Measurements from ENCODE around the gene PPP1R12A. TPM values are rescaled to one million over a fixed set of nuclear protein-coding genes. Genes with fewer than 3 reads are reported as not detected.
"Not testable (repeated sequence)": the region's sequence is repeated elsewhere in the genome, so short reads cannot be mapped to it uniquely, and the experiment has no call there.

PPP1R12A gene
- 112 TPM for polyA plus RNA-seq (ENCODE audit: insufficient read length)
- long read RNA-seq, donor 1, partial matches to known transcripts, result 24 of 31 reads
- long read RNA-seq, donor 1, other reads (novel, unspliced or antisense), result 0 of 31 reads
- long read RNA-seq, donor 2, transcript PPP1R12A-212 (3 exons, 443 nt), result major isoform, 6 of 30 reads
- long read RNA-seq, donor 2, partial matches to known transcripts, result 24 of 30 reads
- long read RNA-seq, donor 2, other reads (novel, unspliced or antisense), result 0 of 30 reads
- long read RNA-seq, donor 3, partial matches to known transcripts, result 17 of 24 reads
- long read RNA-seq, donor 3, other reads (novel, unspliced or antisense), result 0 of 24 reads
- long read RNA-seq, donor 4, partial matches to known transcripts, result 0 of 1 reads
- long read RNA-seq, donor 4, other reads (novel, unspliced or antisense), result 0 of 1 reads
- long read RNA-seq, donor 5, partial matches to known transcripts, result 33 of 36 reads
- long read RNA-seq, donor 5, other reads (novel, unspliced or antisense), result 0 of 36 reads
- long read RNA-seq, donor 6, partial matches to known transcripts, result 14 of 18 reads
- long read RNA-seq, donor 6, other reads (novel, unspliced or antisense), result 0 of 18 reads
- long read RNA-seq, donor 7, transcript PPP1R12A-212 (3 exons, 443 nt), result major isoform, 6 of 42 reads
- long read RNA-seq, donor 7, partial matches to known transcripts, result 32 of 42 reads
- long read RNA-seq, donor 7, other reads (novel, unspliced or antisense), result 0 of 42 reads
- long read RNA-seq, donor 8, partial matches to known transcripts, result 6 of 8 reads
- long read RNA-seq, donor 8, other reads (novel, unspliced or antisense), result 0 of 8 reads

DNA sequence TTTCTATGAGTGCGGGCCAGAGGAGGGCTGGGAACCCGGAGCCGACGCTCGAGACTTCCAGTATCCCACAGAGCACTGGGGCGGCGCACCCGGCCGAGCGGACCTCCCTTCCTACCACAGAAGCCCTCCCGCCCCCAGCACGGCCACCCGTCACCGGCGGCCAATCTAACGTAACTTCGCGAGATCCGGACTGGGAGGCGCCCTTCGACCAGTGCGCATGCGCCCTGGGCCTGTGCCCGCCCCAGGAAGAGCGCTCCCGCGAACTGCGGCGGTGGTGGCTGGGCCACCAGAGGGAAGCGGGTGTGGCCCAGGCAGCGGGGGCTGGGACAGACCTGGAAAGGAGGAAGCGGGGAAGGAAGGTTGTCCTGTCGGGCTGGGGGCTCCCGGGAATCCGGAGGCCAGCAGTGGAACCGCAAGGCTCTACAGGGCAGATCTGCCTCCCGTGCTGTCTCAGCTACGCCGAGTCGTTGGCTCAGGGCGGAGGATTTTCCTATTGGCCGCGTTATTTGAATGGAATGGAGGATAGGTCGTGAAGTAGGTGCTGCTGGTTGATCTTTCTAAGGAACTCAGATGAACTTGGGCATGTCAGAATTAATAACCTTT, at the start of gene PPP1R12A:
TSS of gene PPP1R12A (minus strand) at position 77 of the 603 bp plus-strand sequence. CDS start 166 bp downstream, outside the sequence.
- DNase-seq, result peak; percentile 98

DNA sequence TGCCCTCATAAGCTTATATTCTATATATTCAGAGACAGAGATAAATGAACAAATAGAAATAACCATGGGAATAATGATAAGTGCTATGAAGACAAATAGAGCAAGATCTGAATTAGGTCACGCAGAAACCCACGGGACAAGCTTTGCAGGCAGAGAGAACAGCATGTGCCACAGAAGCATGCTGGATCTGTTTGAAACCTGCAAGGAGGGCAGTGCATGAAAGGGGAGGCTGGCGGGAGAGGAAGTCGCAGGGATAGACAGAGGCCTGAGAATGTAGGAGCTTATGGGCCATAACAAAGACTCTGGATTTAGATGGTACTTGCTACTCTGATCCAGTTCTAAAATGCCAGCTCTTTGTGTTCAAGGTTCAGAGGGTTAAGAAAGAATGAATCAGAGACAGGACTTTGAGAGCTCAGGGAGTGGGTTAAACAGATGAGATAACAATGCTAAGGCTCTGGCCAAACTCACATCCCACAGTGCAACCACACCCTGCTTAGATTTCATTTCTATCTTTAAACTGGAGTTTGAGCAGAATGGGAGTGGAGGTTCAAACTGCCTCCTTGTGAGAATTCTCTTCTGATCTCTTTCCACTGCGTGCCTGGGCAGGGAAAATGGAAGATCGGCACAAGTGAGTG, 49.2 kb upstream of the PPP1R12A start:
- DNase-seq, result no peak

DNA sequence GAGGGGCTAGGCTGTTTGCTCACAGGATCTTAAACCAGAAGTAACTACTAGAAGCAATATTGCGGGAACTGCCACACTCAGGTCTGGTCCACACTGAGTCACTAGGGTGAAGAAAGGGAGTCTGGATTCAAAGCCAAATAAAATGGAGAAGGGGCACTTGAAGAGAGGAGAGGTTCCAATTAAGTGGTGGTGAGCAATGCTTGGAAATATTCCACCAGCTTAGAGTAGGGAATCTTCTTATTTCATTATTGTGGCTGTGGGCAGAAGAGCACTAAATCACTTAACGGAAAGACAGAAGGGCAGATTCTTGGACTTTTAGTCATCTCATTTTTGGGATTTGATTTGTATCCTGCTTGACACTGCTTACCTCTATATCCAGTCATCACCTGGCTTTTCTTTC, 48.6 kb upstream of the PPP1R12A start:
- no peak for DNase-seq

DNA sequence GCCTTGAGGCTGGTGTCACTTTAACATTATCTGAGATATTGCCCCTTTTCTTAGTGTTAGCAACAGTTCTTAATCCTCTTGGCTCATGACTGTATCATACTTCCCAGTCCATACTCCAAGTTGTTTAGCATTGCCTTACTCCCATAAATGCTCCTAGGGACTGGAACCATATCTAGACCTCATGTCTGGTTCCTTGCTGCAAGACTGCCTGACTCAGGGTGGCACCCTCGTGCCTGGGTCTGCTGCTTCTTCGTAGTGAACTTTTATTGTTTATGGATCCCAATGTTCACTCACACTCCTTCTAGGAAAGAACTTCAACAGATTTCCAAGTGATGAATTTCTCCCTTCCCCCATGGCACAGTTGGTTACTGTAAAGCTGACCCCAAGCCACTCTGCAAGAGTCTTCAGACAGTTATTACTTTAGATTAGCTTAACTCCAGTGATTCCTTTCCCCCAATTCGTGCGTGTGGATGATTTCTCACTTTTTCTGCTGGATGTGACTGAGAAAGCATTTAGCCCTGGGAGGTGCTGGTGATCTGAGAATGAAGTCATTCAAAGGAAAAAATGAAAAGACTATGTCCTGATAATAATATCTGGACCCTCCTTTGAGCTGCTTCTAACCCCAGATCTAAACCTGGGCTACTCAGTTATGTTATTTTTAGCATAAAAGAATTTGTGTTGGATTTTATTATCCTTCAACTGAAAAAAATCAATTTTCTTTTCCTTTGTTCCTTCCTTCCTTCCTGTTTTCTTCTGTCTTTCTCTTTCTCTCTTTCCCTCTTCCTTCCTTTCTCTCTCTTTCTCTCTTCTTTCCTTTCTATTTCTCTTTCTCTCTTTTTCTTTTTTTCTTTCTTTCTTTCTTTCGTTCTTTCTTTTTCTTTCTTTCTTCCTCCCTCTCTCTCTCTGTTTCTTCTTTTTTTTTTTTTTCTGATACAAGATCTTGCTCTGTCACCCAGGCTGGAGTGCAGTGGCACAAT, 47.5 kb upstream of the PPP1R12A start:
- DNase-seq, result no peak

DNA sequence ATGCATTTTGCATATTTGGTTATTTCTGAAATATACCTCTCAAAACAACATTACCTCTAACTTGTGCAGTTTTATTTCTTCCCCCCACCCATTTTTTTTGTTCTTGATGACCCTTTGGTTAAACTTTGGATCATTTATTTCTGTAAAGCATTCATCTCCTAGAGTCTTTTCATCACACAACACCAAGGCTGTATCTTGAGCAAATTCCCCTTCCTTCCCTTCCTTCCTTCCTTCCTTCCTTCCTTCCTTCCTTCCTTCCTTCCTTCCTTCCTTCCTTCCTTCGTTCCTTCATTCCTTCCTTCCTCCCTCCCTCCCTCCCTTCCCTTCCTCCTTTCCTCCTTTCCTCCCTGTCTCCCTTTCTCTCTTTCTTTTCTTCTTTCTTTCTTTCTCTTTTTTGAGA, 43.8 kb upstream of the PPP1R12A start:
- no peak for DNase-seq

DNA sequence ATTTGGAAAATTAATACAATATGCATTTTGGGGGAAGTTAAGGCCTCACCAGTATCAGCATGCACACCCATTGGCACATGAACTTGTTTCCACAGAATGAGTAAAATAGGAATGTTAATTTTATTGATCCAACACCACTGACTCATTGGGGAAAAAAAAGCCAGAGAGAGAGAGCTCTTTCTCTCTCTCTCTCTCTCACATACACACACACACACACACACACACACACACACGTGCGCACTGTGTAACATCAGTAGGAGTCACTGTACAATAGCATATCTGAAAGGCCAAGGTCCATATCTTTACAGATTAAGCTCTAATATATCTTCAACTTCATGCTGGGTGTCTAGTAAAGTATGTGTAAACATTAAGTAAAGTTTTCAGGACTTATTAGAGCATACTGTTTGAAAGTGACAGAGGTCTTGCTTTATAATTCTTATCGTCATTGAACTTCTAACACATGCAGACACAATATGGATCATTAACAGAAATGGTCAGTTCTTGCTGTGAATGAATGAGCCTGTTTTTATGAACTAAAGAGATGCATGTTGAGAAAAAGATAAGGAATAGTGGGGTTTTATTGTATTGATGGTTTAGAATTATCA, 43.1 kb upstream of the PPP1R12A start:
- DNase-seq, result not testable (repeated sequence)

DNA sequence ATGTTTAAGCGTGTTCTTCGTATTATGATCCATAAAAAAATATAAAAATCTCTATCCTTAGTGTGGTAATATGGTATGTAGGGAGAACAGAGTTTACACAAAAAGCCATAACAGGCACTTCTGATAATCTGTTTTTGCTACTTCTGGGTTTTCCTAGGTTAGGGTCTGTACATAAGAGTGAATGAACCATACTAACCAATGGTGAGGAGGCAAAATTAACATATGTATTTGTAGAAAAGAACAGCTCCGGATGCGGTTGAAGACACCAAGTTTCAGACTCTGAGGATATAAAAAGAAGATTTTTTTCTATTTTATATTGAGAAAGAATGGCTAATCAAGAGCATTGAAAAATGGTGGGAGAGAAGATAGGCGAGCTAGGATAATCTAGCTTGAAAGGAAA, 40.2 kb upstream of the PPP1R12A start:
- DNase-seq, result no peak

DNA sequence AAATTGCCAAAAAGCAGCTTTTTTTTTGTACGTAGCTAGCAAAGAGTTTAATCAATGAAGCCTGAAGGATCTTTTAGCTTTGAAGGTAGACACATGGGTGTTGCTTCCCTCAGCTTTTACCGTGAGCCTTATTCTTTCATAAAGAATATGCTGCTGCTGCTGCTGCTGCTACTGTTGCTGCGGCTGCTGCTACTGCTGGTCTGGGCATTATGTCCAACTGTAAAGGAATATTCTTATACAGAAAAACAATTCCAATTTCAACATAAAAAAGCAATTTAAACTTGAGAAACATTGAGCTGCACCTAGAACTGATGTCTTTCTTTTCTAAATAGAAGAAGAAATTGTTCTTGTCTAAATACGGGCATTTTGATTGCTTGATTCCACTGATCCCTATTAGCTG, 38.9 kb upstream of the PPP1R12A start:
- no peak for DNase-seq

DNA sequence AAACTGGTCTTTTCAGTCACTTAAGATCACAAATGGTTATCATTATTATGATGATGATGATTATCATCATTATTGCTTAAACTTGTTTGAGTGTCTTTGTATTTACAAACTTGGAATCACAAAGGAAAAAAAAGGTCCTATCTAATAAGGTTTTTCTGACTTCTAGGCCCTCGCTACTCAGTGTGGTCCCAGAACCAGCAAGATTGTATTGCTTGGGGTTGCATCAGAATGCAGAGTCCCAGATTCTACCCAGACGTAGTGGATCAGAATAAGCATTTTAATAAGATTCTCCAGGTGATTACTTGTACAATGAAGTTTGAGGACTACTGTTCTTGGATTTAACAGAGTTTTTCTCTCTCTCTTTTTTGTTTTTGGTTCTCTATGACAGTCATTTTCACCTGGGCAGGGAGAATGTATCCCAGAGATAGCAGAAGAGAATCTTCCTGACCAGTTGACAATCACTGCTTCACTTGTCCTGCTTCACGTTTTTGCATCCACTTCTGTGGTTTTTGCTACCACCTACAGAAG, 29.3 kb upstream of the PPP1R12A start:
- no peak for DNase-seq

DNA sequence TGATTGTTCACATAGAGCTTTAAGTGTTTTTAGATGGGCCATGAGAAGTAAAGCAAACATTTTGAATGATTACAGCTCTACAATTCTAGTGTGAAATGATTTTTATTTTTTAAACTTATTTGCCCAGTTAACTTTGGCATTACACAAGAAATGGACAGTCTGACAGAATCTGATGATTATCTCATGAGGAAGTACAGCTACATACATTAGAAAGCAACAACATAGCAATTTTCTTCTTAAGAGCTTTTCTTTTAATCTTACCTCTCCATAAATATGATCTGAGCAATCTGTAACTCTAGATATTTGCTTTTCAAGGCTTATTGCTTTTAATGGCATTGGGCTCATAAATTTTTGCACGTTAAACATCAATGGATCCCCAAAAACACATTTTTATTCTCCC, 26.5 kb upstream of the PPP1R12A start:
- no peak for DNase-seq

DNA sequence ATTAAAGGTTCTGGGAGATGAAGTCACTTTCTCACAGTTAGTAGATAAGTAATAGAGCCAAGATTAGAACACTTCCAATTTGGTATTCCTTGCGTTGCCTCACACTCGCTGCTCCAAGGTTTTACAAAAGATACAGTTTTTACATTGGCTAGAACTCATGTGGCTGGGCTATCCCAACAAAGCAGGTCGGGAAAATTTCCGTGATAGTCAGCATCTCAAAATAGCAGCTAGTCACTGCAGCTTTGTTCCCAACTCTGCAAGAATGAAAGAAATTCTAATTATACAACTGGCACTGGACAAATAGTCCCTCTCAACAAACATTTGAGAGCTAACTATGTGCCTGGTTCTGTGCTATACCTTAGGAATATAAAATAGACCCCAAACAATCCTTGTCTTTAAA, 24.6 kb upstream of the PPP1R12A start:
- DNase-seq, result no peak

DNA sequence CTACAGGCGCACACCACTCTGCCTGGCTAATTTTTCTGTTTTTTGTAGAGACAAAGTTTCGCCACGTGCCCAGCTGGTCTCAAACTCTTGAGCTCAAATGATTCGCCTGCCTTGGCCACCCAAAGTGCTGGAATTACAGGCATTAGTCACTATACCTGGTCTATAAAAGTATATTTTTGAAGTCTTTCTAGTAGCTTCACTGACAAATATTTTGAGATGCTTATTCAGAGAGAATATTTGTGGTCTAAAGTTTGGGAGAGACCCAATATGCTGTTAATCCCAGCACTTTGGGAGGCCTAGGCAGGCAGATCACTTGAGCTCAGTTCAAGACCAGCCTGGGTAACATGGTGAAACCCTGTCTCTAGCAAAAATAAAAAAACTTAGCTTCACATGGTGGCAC, 22.0 kb upstream of the PPP1R12A start:
- no peak for DNase-seq

DNA sequence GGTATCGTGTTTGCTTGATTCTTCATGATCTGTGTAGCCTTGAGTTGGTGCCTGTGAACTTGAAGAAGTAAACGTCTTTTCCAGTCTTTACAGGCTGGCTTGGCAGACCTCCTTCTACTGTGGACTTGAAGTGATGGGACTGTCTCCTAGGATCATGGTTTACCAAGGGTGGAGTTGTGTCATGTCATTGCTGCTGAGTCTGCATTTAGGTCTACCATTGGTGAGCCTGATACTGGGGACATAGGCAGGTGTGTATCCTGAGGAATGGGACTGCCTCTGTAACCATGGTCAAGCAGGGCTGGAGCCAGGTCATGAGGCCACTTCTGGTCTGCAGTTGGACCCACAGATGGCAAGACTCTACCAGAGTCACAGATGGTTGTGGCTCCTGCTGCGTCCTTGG, 20.7 kb upstream of the PPP1R12A start:
- DNase-seq, result no peak

DNA sequence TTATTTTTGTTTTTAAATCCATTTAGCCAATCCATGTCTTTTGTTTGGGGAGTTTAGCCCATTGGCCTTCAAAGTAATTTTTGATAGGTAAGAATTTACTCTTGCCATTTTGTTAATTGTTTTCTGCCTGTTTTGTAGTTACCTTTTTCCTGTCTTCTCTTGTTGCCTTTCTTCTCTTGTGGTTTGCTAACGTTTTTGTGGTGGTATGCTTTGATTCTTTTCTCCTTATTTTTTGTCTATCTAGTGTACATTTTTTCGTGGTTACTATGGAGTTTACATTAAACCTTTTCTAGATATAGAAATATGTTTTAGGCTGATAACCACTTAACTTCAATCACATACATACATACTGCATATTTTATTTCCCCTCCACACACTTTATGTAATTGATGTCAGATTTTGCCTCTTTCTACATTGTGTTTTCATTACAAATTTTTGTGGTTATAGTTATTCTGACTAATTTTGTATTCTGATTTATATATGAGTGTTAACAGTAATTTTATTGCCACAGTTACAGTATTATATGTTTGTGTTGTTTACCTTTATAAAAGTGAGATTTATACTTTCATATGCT, 19.2 kb upstream of the PPP1R12A start:
- DNase-seq, result no peak

DNA sequence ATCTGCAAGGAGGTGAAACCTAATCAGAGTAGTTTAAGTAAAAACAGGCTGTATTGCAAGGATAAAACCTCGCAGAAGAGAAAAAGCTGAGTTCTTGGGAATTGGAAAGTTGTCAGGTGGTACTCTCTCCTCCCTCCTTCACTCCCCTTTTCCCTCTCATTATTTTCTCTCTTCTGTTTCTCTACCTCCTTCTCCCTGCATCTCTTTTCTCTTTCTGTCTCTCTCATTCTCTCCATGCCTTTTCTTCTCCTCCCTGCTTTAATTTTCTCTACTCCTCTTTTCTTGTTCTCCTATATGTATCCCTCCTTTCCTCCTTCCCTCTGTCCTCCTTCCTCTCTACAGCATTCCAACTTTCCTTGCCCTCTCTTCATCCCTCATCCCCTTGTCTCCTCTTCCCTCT, 14.2 kb upstream of the PPP1R12A start:
- DNase-seq, result no peak

DNA sequence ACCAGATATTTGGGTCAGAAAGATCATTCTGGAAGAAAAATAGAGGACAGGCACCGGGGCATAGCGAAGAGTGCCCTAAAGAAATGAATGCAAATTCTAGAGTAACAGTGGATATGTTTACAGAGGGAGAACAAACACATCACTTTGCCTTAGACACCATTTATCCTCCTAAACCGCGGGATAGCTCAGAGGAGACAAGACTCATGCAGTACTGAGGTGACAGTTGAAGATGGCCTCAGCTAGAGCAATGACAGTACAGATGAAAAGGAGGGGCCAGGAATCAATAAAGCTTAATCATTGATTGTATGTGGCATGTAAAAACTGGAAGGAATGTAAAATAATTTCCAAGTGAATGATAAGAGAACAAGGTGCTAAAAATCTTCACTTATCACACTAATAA, 10.5 kb upstream of the PPP1R12A start:
- no peak for DNase-seq

DNA sequence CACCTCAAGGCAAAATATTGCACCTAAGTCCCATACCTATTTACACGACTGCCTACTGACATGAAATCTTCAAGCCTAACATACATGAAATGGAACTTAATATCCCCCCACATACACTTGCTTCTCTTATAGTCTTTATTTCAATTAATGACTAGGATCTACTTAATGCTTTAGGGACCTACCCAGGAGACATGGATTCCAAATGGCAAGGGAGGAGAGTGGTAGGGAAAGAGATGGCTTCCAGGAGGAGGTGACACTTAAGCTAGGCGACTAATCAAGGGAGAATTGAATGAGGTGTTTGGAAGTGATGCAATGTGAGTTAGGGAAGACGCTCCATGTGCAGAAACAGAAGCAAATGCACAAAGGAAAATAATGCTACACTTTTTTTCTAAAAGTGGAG, 9.7 kb upstream of the PPP1R12A start:
- no peak for DNase-seq

DNA sequence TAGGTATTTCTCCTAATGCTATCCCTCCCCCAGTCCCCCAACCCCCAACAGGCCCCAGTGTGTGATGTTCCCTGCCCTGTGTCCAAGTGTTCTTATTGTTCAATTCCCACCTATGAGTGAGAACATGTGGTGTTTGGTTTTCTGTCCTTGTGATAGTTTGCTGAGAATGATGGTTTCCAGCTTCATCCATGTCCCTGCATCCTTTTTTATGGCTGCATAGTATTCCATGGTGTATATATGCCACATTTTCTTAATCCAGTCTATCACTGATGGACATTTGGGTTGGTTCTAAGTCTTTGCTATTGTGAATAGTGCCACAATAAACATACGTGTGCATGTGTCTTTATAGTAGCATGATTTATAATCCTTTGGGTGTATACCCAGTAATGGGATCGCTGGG, 7.9 kb upstream of the PPP1R12A start:
- DNase-seq, result not testable (repeated sequence)

DNA sequence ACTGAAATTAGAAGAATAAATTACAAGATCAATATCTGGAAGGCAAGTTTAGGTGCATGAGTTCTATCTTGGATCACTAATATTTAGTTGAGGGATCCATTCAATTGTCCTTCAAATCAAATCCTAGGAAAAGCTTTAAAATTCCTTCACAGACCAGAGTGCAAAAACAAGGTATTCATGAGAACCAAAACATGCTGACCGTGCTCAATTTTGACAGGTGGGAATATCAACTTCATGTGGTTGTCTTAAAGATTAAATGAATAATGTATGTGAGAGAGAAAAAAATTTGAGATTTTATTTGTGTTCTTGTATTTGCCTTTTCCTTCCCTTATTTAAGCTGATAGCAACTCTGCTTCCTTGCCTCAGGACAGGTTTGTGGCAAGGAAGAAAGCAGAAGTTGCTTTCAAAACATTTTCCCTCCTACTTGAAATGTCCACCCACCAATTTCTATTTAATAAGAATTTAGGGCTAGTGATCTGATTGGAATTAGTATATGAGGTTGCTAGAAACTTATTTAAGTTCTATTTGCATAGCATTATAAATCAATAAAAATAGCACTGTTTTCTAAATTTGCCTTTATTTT, 4.9 kb upstream of the PPP1R12A start:
- DNase-seq, result no peak

DNA sequence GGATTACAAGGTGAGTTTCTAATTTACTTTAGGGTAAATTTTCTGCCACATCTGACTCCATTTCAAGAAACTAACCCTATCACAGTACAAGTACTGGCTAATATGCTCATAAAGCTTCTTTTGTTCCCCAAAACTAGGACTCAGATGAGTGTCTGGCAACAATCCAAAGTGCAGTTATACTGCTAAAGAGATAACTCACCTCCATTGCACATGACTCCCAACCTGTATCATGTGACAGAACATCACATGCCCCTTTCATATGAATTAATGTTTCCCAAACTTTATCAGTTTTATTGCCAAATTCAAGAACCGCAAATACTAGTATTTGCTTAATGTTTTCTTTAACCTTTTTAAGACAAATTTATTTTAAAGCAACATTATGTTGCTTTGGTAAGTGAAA, 3.9 kb upstream of the PPP1R12A start:
- DNase-seq, result no peak
